ENCODE measurements around the gene GLIS1. TPM values are rescaled to one million over a fixed set of nuclear protein-coding genes. Genes with fewer than 3 reads are reported as not detected.

Gene GLIS1
- total RNA-seq, 1 donor from 2014 or later, result not detected

GRCh38 chr1:53718443-53718842, 20.5 kb downstream of the GLIS1 start:
- DNase-seq (ENCODE audit: low read depth, low spot score), result no peak

GRCh38 chr1:53717025-53717804, 21.7 kb downstream of the GLIS1 start:
- DNase-seq (ENCODE audit: low read depth, low spot score), result no peak

DNA sequence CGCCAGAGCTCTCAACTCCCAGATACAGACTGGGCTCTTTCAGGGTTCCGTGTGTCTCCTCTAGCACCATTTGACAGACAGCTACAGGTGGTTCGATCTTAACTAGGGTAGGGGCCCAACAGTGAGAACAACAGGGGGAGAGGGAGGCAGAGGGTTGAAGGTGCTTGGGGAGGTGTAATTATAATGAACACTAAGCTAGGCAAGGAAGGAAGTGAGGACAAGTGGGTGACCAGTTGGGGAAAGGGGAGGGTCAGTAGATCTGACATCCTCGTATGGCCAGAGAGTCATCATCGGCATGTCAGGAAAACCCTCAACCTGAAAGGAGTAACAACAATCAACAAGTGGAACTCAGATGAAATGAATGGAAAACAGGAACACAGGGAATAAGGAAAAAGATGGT, 22.8 kb downstream of the GLIS1 start:
- no peak for DNase-seq (ENCODE audit: low read depth, low spot score)

DNA sequence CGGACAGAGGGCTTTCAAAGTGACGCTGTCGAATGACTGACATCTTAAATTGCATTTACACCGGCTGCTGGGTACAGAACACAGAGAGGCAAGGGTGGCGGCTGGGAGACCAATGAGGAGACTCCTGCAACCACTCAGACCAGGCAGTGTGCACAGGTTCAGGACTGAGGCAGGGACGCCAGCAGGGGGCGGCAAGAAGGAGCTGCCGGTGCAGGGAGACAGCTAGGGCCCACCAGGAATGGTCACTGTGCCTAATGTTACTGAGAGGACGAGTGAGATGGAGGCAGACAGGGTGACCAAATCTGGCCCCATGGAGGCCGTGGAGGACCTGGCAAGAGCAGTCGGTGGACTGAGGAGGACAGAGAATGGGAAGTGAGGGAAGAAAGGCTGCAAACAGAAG, 23.5 kb downstream of the GLIS1 start:
- no peak for DNase-seq (ENCODE audit: low read depth, low spot score)

DNA sequence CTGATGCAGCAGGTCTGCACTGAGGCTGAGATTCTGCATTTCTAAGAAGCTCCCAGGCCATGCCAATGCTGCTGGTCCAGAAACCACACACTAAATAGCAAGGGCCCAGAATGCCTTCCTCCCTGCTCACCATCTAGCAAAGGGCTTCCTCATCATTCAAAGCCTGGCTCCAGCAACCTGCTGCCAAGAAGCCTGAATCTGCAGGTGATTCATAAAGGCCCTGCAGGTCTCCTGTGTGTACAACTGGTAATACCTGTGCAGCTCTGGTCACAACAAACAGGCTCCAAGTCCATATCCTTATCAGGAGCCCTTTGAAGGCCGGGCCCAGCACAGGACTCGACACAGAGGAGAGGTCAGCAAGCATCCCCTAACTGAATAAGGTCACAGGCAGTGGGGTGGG, 26.7 kb downstream of the GLIS1 start:
- no peak for DNase-seq (ENCODE audit: low read depth, low spot score)

GRCh38 chr1:53710584-53710983, 28.4 kb downstream of the GLIS1 start:
- no peak for DNase-seq (ENCODE audit: low read depth, low spot score)

DNA sequence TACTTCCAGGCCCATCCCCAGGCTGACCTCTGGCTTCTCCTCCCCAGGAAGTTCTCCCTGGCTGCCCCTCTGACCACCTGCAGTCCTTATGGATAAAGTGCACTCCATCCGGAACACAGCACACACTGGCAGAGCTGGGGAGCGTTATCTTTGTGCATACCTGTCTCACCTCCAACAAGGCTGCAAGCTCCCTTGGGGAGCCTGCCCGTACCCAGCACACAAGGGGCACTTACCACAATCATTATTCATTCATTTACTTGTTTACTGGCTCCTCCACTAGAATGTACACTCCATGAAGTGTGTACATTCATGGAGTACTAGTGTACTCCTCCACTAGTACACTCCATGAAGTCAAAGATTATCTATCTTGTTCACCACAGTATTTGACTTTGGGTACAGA, 30.3 kb downstream of the GLIS1 start:
- DNase-seq (ENCODE audit: low read depth, low spot score), result no peak

GRCh38 chr1:53706356-53706755, 32.6 kb downstream of the GLIS1 start:
- no peak for DNase-seq (ENCODE audit: low read depth, low spot score)

- DNase-seq (ENCODE audit: low read depth, low spot score), result no peak
Measured at GRCh38 chr1:53705446-53706096, 33.4 kb downstream of the GLIS1 start.

- no peak for DNase-seq (ENCODE audit: low read depth, low spot score)
Measured at GRCh38 chr1:53704804-53705445, 34.0 kb downstream of the GLIS1 start.

- DNase-seq (ENCODE audit: low read depth, low spot score), result no peak
Measured at GRCh38 chr1:53704304-53704703, 34.7 kb downstream of the GLIS1 start.

DNA sequence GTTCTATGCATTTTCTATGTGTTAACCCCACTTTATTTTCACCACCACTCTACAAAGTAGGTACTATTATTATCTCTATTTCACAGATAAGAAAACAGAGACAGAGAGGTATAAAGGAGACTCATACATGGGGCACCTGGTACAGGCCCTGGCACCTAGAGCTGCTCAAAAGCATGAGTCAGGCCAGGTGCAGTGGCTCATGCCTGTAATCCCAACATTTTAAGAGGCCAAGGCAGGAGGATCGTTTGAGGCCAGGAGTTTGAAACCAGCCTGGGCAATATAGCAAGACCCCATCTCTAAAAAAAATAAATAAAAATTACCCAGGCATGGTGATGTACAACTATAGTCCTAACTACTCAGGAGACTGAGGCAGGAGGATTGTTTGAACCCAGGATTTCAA, 35.8 kb downstream of the GLIS1 start:
- DNase-seq (ENCODE audit: low read depth, low spot score), result no peak

DNA sequence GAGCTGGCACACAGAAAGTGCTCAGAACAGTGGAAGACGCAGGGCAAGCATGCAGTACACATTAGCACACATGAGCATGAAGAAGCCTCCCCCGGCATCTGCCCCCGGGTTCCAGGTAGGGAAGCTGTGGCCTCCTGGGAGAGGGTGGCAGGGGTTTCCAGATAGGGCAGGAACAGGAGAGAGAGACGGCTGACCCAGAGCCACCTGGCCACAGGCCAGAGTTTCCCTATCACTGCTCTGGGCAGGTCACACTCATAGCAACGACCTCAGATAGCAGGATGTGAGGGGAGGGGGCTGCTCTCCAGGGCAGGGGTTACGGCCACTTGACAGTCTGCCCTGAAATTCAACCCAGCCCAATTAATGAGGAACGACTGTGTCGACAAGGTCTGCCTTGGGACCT, 36.6 kb downstream of the GLIS1 start:
- DNase-seq (ENCODE audit: low read depth, low spot score), result no peak

GRCh38 chr1:53700776-53701175, 38.2 kb downstream of the GLIS1 start:
- DNase-seq (ENCODE audit: low read depth, low spot score), result no peak

GRCh38 chr1:53699981-53700380, 39.0 kb downstream of the GLIS1 start:
- no peak for DNase-seq (ENCODE audit: low read depth, low spot score)

GRCh38 chr1:53698384-53698980, 40.5 kb downstream of the GLIS1 start:
- DNase-seq (ENCODE audit: low read depth, low spot score), result no peak

- no peak for DNase-seq (ENCODE audit: low read depth, low spot score)
Measured at GRCh38 chr1:53697721-53698383, 41.1 kb downstream of the GLIS1 start.

GRCh38 chr1:53696990-53697389, 42.0 kb downstream of the GLIS1 start:
- no peak for DNase-seq (ENCODE audit: low read depth, low spot score)

- no peak for DNase-seq (ENCODE audit: low read depth, low spot score)
Measured at GRCh38 chr1:53696571-53696970, 42.4 kb downstream of the GLIS1 start.

- no peak for DNase-seq (ENCODE audit: low read depth, low spot score)
Measured at GRCh38 chr1:53696051-53696450, 42.9 kb downstream of the GLIS1 start.

DNA sequence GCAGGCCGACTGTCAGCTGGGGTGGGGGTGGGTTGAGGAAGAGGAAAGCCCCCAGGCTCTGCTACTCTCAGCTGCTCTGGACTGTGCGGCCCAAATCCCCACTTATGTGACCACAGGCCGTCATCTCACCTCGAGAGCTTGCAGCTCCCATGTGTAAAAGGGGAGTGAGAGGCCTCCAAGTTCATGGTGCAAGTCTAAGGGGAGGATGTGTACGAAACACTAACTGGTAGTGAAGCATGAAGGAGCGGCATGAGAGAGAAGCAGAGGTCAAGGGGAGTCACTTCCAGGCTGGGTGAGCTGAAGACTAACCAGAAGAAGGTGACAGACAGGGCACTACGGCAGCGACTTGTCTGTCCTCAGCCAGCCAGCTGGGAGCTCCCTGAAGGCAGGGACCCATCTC, 43.8 kb downstream of the GLIS1 start:
- DNase-seq (ENCODE audit: low read depth, low spot score), result no peak

DNA sequence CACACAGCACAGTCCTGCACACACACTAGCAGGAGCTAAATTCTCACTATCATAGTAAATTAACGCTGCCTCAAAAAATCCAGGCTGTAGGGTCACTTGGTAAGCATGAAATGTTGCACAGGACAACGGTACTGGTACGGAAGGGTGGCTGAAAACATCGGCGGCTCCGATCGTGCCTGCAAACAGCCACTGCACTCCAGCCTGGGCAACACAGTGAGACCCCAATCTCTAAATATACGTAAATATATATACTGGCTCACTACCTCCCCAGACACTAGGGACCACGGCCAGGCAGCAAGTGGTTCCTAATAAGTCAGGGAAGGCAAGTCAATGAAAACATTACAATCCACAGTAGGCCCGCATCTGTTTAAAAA, 44.3 kb downstream of the GLIS1 start:
- DNase-seq (ENCODE audit: low read depth, low spot score), result no peak
